HL-60/S4 treated with retinoic acid at 250 ng/mL for 4 days and 3 days (cell line): ENCODE data around the gene EPB41L5.

Experiments used
- in situ Hi-C: fragments of 300-500 bp; cut with MboI; formaldehyde crosslinking; loops from 2 replicates; pipeline ENCODE4 v1.7.0; 2022; ENCODE audit warnings: low sequenced_read_pairs

Gene EPB41L5

DNA sequence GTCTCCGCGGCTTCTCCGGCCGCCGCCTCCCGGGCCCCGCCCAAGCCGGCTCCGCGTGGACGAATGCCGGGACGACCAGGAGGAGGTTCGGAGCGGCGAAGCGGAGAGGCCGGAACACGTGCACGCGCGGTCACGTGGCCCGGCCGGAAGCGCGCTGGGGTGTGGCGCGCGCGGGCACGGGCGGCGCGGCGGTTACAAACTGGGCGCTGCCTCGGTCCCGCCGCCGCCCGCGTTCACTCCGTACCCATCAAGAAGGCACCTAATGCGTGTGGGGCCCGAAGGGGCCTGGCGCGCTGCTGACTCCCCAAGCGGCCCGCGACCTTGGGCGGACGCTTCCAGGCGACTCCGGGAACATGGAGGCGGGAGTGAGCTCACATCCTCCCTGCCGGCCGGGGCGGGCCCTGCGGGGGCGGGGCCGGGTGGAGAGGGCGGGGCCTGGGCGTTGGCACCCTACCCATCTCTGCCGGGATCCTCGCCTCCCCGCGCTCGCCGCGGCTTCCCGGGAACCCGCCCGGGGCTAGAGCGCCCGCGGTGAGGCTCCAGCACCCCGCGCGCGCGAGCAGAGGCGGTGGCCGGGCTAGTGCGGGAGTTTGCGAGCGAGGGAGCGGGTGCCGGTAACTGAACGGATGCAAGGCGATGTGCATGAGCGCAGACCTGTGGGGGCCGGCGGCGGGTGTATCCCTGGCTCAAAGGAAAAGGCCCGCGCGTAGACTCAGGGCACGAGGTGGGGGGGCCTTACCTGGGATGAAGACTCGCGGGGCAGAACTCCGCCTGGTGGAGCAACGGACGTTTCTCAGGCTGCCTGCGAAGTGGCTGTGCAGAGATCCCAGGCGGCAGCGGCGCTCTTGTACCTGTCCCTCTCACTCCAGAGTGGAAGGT lies 210.4 kb downstream of the EPB41L5 start, which contains the start of gene TMEM185B:
TMEM185B (minus strand) TSS at position 367 of the 879 bp plus-strand sequence. CDS start 424 bp downstream, outside the sequence.
- in situ Hi-C loops, result no loop called here

DNA sequence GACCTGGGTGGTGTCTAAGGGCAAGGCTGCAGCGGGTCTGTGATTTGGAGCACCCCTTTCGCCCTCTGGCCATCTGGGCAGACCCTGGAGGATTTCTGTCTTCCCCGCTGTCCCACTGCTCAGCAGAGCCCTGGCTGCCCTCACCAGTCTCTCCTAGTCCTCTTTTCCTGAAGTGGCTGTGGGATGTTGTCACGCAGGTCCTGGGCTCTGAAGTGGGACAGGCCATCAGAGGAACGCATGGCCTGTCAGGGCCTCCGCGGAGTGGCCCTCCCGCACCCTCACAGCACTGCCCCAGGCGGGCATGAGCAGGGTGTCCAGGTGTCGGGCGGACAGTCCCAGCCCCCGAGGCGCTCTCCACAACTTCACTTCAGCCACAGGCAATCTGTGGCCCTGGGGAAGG lies 211.4 kb downstream of the EPB41L5 start:
- in situ Hi-C loops, result no loop called here

DNA sequence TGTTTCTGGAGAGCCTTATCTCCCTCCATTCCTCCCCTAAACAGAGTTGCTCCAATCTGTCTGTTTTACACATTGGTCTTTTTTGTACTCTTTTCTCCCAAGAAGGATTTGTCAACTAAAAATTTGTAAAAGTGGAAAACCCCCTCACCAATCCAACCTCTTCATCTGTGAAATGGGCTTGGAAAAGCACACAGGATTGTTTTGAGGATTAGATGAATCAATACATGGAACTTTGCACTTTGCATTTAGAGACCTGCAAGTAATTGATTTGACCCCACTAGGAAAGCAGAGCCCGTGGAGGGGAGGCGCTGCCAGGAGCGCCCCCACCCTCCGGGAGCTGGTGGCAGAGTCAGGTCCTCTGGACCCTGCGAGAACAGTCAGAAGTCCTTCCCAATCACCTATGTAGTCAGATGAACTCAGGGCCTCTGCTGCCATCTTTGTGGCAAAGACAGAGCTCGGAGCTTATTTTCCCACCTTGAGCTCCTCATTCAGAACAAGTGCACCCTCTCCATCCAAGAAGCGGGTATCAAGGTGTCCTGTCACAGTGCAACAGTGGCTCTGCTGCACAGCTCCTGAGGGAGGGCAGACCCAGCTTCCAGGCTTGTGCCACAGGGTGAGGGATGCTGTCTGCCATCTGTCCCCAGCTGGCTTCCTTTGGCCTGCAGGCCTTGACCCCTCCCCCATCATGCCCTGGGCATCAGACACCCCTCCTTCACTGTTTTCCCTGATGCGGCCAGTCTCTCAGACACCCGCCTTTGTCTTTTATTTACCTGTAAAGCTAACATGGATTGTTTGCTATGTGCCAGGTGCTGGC lies 212.1 kb downstream of the EPB41L5 start:
- in situ Hi-C loops, result no loop called here

DNA sequence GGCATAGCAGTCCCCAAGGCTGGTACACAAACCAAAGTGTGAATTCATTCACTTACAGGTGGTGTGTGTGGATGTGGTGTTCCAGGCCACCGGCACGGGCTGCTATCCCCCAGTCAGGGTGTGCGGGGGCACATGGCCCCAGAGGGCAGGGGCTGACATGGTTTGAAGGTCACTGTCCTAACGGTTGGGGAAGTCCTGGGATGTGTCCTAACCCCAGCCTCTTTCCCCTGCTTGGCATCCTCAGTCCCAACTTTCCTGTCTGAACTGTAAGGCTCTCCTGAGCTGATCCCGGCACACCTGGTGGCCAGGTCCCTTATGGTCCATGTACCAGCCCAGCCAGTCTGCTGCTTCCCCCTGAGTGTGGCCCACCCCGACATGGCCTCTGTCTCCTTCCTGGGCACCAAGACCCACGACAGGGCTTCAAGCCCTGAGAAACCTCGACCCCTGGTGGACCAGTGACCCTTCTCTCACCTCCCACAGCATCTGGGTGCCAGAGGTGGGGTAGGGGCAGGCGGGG lies 212.7 kb downstream of the EPB41L5 start:
- in situ Hi-C loops, result no loop called here

DNA sequence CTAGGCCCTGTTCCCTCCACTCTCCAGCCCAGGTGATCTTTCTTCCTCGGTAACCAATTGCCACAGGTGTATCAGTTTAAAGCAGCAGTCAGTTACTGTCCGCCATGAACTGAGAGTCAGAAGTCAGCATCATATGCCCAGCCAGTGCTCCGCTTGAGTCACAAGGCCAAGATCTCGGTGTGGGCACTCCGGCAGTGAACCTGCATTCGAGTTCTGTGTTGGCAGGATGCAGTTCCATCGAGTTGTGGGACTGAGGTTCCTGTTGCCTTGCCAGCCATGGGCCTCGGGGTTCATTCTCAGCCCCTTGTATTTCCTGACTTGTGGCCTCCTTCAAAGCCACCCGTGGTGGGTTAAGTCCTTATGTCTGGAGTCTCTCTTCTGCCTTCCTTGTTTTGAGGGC lies 213.4 kb downstream of the EPB41L5 start:
- in situ Hi-C loops, result no loop called here

DNA sequence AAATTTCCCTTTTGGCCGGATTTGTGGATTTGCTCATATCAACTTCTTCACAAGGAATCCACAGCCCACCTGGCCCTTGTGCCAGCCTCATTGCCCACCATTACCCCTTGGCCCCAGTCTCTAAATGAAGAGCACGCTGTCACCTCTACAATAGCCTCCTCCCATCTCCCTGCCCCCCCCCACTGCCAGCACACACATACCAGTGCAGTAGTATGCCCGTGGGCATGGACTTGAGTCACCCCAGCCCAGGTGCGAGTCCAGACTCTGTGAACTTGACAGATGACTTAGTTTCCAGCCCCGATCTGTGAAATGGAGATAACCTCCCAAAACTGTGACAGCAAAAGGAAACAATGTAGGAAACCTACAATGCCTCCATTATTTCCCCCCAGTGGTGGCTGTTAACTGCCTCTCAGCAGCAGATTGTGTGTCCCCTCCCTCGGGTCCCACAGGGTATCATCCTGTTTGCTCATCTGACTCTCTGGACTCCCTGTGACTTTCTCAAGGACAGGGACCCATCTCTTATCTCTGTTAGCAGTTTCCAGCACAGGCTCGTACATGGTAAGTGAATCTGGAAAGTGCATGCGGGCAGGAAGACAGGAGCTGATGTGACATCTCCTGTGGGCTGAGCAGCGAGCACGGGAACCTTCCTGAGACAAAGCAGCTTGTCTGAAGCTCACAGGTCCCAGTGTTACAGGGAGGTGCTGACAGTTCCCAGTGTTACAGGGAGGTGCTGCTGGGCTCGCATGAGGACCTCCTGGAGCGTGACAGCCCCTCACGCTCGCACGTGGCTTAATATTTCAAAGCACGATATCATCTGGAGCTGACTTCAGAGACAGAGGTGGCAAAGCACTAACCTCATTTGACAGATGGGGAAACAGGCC lies 214.5 kb downstream of the EPB41L5 start:
- in situ Hi-C loops, result no loop called here

DNA sequence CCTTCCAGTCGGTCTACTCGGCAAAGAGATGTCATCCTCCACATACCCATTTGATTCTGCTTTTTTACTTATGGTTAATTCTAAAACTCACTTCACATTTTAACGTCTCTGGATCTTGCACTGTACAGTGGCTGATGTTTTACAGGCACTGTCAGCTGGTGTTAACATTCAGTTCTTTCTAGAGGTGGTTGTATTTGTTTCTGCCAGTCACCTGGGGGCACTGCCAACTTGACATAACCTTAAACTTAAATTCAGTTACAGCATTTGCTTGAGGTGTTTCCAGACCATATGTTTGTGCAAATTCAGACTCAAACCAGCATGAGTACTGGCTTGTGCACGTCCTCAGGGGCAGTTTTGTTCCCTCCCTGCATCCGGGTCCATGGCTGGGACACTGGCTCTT lies 215.6 kb downstream of the EPB41L5 start:
- in situ Hi-C loops, result no loop called here
